IPS-18a (cell line): Measurements from ENCODE around the gene CCR7.

Source experiments
- H3K27ac ChIP-seq: one replicate; pipeline ENCODE4 v1.5.1; 2013; ENCODE audit warnings: low read length
- H3K27me3 ChIP-seq: one replicate; pipeline ENCODE4 v1.6.1; 2013; ENCODE audit warnings: mild to moderate bottlenecking, low read length; ENCODE audit not compliant: control insufficient read depth, insufficient read depth
- H3K36me3 ChIP-seq: one replicate; pipeline ENCODE4 v1.6.1; 2013; ENCODE audit warnings: low read depth, low read length; ENCODE audit not compliant: control insufficient read depth
- H3K4me1 ChIP-seq: one replicate; pipeline ENCODE4 v1.6.1; 2013; ENCODE audit warnings: low read depth, low read length; ENCODE audit not compliant: control insufficient read depth
- H3K4me3 ChIP-seq: one replicate; pipeline ENCODE4 v1.5.1; 2013; ENCODE audit warnings: low read length
- H3K9ac ChIP-seq: one replicate; pipeline ENCODE4 v1.6.1; 2013; ENCODE audit warnings: mild to moderate bottlenecking, low read length, moderate library complexity
- H3K9me3 ChIP-seq: one replicate; pipeline ENCODE4 v1.6.1; 2013; ENCODE audit warnings: low read depth, low read length; ENCODE audit not compliant: control insufficient read depth

CCR7 gene

GRCh38 chr17:40541873-40542557 is 23.3 kb downstream of the CCR7 start:
- H3K4me1 ChIP-seq = peaks cover 10% of the 10 kb centered on the region
- no peak overlapping the region for H3K9ac ChIP-seq
- H3K4me3 ChIP-seq = no peak overlapping the region
- H3K27me3 ChIP-seq = no peaks in the 10 kb centered on the region
- H3K9me3 ChIP-seq = no peaks in the 10 kb centered on the region
- H3K27ac ChIP-seq = no peak overlapping the region
- no peaks in the 10 kb centered on the region for H3K36me3 ChIP-seq

DNA sequence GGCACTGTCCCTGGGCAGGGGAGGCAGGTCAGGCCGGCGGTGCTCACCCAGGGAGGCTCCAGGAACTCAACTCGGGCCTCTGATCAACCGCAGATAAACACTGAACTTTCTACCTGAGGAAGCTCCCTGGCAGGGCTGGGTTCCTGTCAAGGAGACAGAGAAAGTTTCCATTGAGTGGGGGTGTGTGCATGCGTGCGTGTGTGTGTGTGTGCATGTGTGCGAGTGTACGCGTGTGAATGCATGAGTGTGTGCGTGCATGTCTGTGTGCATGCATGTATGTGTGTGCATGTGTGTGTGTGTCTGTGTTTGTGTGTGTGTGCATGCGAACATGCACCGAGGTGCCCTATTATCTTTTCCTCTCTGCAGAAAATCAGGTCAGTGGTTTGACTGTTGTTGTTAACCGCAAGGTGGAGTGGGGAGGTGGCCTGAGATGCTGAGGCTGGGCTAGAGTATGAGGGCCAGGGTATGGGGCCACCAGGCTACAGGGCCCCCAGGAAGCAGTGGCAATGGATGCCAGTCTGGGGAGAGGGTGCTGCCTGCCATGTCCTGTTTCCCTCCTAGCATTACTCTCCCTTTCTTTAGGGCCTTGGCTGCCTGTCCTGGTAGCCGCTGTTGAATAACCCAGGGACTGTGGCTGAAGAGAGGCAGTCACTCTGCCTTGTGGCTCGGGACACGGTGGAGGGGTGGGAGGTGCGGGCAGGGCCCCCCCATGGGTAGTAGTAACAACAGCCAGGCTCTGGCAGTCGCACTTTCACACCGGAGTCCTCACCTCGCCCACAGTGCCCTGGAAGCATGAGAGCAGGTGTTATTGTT is 24.0 kb downstream of the CCR7 start:
- Histone ChIP-seq H3K27me3 (no peaks in the 10 kb centered on the region), H3K9me3 (no peaks in the 10 kb centered on the region), H3K4me3 (no peak overlapping the region), H3K36me3 (no peaks in the 10 kb centered on the region), H3K27ac (no peak overlapping the region), H3K4me1 (peaks cover 10% of the 10 kb centered on the region), H3K9ac (no peak overlapping the region)

- H3K4me1 ChIP-seq = peaks cover 10% of the 10 kb centered on the region
- no peak overlapping the region for H3K27ac ChIP-seq
- H3K9ac ChIP-seq = no peak overlapping the region
- no peaks in the 10 kb centered on the region for H3K27me3 ChIP-seq
- H3K9me3 ChIP-seq = no peaks in the 10 kb centered on the region
- H3K4me3 ChIP-seq = no peak overlapping the region
- no peaks in the 10 kb centered on the region for H3K36me3 ChIP-seq
Observed at GRCh38 chr17:40540448-40540847, 24.8 kb downstream of the CCR7 start.

DNA sequence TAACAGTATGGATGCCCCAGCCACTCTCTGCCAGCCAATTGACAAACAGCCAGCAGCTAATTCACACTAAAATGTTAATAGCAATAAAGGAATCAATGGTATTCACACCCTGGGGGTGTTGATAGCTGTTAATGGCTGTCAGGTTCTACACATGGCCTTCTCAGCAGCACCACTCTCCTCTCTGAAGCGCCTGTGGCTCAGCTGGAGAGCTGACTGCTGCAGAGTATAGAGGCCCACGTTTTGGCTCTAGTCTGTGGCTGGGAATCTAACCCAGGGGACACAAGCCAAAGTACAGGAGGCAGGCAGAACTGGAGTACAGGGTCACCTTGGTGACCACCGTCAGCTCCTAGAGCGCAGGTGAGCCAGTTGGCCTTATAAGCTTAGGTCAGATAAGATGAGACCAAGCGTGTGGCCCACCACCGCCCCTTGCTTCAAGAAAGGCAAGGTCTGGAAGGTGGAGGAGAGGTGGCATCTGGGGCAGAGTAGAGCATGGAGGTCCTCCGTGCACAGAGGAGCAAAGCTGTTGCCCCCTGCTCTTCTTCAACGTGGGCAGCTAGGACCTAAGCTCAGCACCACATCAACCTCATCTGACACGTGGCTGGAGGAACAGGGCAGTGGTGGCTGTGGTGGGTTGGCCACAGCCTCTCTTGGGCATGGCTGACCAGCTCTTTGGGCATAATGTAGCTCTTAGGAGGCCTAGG is 25.4 kb downstream of the CCR7 start:
- H3K4me1 ChIP-seq = peaks cover 10% of the 10 kb centered on the region
- no peaks in the 10 kb centered on the region for H3K36me3 ChIP-seq
- H3K27me3 ChIP-seq = no peaks in the 10 kb centered on the region
- H3K9me3 ChIP-seq = no peaks in the 10 kb centered on the region
- H3K9ac ChIP-seq = no peak overlapping the region
- H3K4me3 ChIP-seq = no peak overlapping the region
- no peak overlapping the region for H3K27ac ChIP-seq

GRCh38 chr17:40538936-40539705 is 26.2 kb downstream of the CCR7 start:
- H3K36me3 ChIP-seq = no peaks in the 10 kb centered on the region
- H3K4me1 ChIP-seq = peaks cover 10% of the 10 kb centered on the region
- no peak overlapping the region for H3K4me3 ChIP-seq
- H3K9me3 ChIP-seq = no peaks in the 10 kb centered on the region
- H3K27me3 ChIP-seq = no peaks in the 10 kb centered on the region
- no peak overlapping the region for H3K9ac ChIP-seq
- no peak overlapping the region for H3K27ac ChIP-seq

DNA sequence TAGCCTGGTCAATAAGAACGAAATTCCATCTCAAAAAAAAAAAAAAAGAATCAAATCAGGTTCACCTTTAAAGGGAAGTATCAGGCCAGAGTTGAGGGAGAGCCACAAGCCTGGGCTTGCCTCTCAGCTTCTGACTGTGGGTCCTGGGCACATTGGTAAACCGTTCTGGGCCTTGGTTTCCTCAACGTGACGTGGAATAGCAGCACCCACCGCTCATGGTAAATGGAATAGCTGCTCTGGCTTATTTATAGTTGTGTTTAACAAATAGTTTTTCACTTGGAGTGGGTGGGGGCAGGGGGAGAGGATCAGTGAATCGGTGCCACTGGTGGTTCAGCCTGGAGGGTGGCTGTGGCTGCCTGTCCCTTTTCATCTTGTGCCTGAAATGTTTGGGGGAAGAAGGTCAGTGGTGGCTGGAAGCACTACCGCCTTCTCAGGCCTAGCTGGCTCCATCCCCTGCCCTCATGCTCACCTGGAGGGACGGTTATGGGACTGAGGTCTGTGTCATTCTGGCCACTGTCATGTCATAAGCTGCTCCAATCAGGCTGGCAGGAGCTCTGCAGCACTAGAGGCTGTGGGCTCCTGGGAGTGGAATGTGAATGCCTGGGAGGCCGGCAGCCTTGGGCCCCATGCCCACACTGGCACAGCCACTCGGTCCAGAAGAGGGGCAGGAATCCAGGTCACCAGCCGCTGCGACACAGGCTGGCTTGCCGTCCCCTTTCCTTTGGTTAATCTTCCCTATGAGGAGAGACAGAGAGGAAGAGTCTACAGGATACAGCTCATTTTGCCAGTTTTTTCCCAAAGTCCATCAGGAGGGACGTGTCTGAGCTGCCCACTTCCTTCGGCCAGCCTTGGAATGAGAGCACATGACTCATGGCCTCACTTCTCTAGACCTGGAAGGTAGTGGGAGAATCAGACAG is 27.0 kb downstream of the CCR7 start:
- no peaks in the 10 kb centered on the region for H3K27me3 ChIP-seq
- no peaks in the 10 kb centered on the region for H3K36me3 ChIP-seq
- no peak overlapping the region for H3K4me3 ChIP-seq
- no peaks in the 10 kb centered on the region for H3K9me3 ChIP-seq
- H3K9ac ChIP-seq = no peak overlapping the region
- H3K4me1 ChIP-seq = peaks cover 8% of the 10 kb centered on the region
- H3K27ac ChIP-seq = no peak overlapping the region

DNA sequence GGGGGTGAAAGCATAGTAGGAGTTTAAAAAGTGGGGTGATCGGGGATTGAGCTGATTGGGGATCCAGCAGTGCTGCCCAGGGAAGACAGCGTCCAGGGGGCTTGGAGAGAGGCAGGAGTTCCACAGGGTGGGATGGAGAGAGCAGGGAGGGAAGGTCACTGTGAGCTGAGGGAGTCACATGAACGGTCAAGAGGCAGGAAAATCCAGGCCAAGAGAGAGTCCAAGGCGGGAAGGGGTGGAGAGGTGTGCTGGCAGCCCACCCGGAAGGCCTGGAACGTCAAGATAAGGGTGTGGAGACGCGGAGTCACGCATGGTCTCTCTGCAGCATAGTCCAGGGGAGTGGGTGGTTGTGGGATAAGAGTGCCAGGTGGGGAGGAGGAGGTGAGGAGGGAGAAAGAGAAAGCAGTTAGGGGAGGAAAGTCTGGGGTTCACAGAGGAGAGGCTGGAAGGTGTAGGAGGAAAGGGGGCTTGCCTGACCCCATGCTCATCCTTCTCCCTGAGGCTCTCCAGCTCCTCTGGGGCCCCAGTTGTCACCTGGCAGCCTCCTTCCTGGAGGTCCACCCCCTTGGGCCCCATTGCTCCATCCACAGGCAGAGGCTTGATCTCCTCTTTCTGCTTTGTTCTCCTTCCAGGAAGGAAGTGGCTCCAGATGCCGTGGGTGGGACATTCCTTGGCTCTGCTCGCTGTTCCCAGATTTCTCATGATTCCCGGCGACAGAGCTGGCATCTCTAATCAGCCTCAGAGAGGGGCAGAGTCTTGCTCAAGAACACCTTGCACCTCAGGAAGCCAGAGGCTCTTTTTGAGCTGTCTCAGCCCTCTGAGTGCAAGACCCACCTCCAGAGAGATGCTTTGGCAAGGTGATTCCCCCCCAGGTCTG is 28.7 kb downstream of the CCR7 start:
- Histone ChIP-seq H3K27ac (no peak overlapping the region), H3K27me3 (no peaks in the 10 kb centered on the region), H3K9me3 (no peaks in the 10 kb centered on the region), H3K9ac (no peak overlapping the region), H3K4me1 (no peaks in the 10 kb centered on the region), H3K36me3 (no peaks in the 10 kb centered on the region), H3K4me3 (no peak overlapping the region)

DNA sequence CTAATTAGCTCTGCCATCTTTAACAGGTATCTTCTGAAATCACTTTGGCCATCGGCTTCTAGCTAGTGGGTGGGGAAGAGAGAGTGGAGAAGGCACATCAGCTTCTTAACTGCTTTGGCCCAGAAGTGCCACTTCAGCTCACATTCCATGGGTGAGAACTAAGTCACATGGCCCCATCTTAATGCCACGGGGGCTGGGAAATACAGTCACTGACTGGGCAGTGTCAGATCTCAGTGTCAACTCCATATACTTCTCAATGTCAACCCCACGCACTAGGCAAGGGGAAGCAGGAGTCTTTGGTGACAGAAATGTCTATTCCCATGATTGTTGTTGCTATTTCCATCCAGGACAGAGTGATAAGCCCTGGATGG is 29.4 kb downstream of the CCR7 start:
- Histone ChIP-seq H3K27ac (no peak overlapping the region), H3K4me3 (no peak overlapping the region), H3K9me3 (no peaks in the 10 kb centered on the region), H3K36me3 (no peaks in the 10 kb centered on the region), H3K9ac (no peak overlapping the region), H3K27me3 (no peaks in the 10 kb centered on the region), H3K4me1 (no peaks in the 10 kb centered on the region)

- H3K27ac ChIP-seq = no peak overlapping the region
- no peaks in the 10 kb centered on the region for H3K27me3 ChIP-seq
- H3K36me3 ChIP-seq = no peaks in the 10 kb centered on the region
- no peak overlapping the region for H3K4me3 ChIP-seq
- no peaks in the 10 kb centered on the region for H3K4me1 ChIP-seq
- H3K9me3 ChIP-seq = no peaks in the 10 kb centered on the region
- H3K9ac ChIP-seq = no peak overlapping the region
Observed at GRCh38 chr17:40535438-40535837, 29.8 kb downstream of the CCR7 start.
